Prostate gland (tissue), 2 donors: ENCODE results near the gene VSTM2B. TPM values are rescaled to one million over a fixed set of nuclear protein-coding genes. Genes with fewer than 3 reads are reported as not detected.
A peak's percentile ranks its signal among the peaks of the same experiment; 100 is the strongest.

Source experiments
- DNase-seq: peaks from one replicate; pipeline ENCODE4 v3.0.0-alpha.2; 2019; ENCODE audit warnings: low spot score
- H3K27ac ChIP-seq, 2 donors: fragments of 200-600 bp; sonication (generic); 2 replicates each; pipeline ENCODE4 v1.5.1; 2017 to 2019
- H3K27me3 ChIP-seq: fragments of 200-600 bp; sonication (generic); replicated peaks from 2 replicates; pipeline ENCODE4 v1.5.1; 2019; ENCODE audit not compliant: insufficient read depth
- H3K36me3 ChIP-seq, 2 donors: fragments of 200-600 bp; sonication (generic); 1 replicate in 1 of 2; 2 replicates in 1 of 2; pipeline versions ENCODE4 v1.5.1 to v1.8.1; 2017 to 2019
- H3K4me1 ChIP-seq: fragments of 200-600 bp; sonication (generic); replicated peaks from 2 replicates; pipeline ENCODE4 v1.5.1; 2019
- H3K4me3 ChIP-seq, 2 donors: fragments of 200-600 bp; sonication (generic); 2 replicates each; pipeline ENCODE4 v1.5.1; 2017 to 2019
- H3K9me3 ChIP-seq: fragments of 200-600 bp; sonication (generic); 2 replicates; pipeline ENCODE4 v1.5.1; 2017
- POLR2A ChIP-seq: fragments of 450-650 bp; IDR thresholded peaks from one replicate; pipeline ENCODE4 v1.6.1; 2016; ENCODE audit warnings: antibody characterized with exemption, mild to moderate bottlenecking
- POLR2AphosphoS5 ChIP-seq: sonication (generic); formaldehyde crosslinking; IDR thresholded peaks from one replicate; pipeline ENCODE4 v1.6.1; 2017; ENCODE audit warnings: antibody characterized with exemption
- WGBS: methylation state at CpG from one replicate; pipeline ENCODE4 v1.1.5; 2018; 5-methylcytosine and 5-hydroxymethylcytosine counted together
- intact Hi-C: fragments of 100-400 bp; cut with DNase I; formaldehyde crosslinking; loops from one replicate; pipeline ENCODE4 v1.14.2; 2022
- total RNA-seq, 2 donors: library from RNA; depleted of rRNA; stranded (reverse); fragments of >200 nt; gene quantifications; one replicate each; pipeline ENCODE4 v1.1.0, GENCODE V29; 2016
- TF ChIP-seq, protein P1 (sequence below), 4 experiments: fragments of 200-600 bp in 2 of 4; fragments of 450-650 bp in 2 of 4; sonication (generic) in 2 of 4; IDR thresholded peaks; 1 replicate in 3 of 4; 2 replicates in 1 of 4; pipeline ENCODE4 v1.5.1; 2016 to 2019; ENCODE audit warnings: antibody characterized with exemption in 4 of 4, mild to moderate bottlenecking in 2 of 4, moderate library complexity in 2 of 4

VSTM2B gene
- total RNA-seq, 2 donors from 2014 or later: not detected

DNA sequence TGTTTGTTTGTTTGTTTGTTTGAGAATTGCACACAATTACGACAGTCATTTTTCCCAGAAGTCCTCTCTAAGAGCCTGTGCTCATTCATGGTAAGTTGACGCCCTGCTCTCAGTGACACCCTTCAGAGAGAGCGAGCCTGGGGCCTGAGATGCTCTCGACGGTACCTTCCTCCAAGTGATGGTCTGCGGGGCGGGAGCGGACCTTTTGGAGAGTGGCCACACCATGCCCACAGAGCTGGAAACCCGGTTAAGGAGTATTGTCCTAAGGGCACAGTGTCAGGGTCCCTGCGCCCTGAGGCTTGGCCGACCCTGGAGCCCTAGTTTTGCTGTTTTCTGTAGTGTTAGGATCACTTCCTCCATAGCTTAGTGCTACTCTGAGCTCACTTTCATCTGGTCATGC lies 83.8 kb downstream of the VSTM2B start:
- DNase-seq: no peak
- 94% methylated on average over 11 of the region's 11 CpGs for WGBS
- no peaks in the 10 kb centered on the region for H3K9me3 ChIP-seq
- no peaks in the 10 kb centered on the region for H3K27me3 ChIP-seq
- H3K4me1 ChIP-seq: peaks cover 4% of the 10 kb centered on the region
- intact Hi-C loops: loop anchor here (2.0 to 10.0 kb wide), 3 partner anchors 53 to 235 kb away; no protein-coding TSS in a partner anchor
- TF ChIP-seq, protein P1, sequence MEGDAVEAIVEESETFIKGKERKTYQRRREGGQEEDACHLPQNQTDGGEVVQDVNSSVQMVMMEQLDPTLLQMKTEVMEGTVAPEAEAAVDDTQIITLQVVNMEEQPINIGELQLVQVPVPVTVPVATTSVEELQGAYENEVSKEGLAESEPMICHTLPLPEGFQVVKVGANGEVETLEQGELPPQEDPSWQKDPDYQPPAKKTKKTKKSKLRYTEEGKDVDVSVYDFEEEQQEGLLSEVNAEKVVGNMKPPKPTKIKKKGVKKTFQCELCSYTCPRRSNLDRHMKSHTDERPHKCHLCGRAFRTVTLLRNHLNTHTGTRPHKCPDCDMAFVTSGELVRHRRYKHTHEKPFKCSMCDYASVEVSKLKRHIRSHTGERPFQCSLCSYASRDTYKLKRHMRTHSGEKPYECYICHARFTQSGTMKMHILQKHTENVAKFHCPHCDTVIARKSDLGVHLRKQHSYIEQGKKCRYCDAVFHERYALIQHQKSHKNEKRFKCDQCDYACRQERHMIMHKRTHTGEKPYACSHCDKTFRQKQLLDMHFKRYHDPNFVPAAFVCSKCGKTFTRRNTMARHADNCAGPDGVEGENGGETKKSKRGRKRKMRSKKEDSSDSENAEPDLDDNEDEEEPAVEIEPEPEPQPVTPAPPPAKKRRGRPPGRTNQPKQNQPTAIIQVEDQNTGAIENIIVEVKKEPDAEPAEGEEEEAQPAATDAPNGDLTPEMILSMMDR (IDR thresholded peaks at IDR 0.05): no peak
- TF ChIP-seq POLR2AphosphoS5 (no peak), POLR2A (no peak)
- peaks cover 7 to 24% of the 10 kb centered on the region in 2 donors for H3K36me3 ChIP-seq
- H3K27ac ChIP-seq: no peak overlapping the region
- H3K4me3 ChIP-seq: no peak overlapping the region

GRCh38 chr19:29610213-29610573 lies 84.4 kb downstream of the VSTM2B start:
- Histone ChIP-seq H3K27ac (no peak overlapping the region), H3K36me3 (peaks cover 7 to 24% of the 10 kb centered on the region in 2 donors), H3K4me3 (no peak overlapping the region), H3K4me1 (peaks cover 2% of the 10 kb centered on the region), H3K9me3 (no peaks in the 10 kb centered on the region), H3K27me3 (no peaks in the 10 kb centered on the region)
- 85% methylated on average over 22 of the region's 22 CpGs for WGBS
- intact Hi-C loops: loop anchor here (2.0 to 5.0 kb wide), 2 partner anchors 52 to 85 kb away; no protein-coding TSS in a partner anchor
- DNase-seq: no peak
- TF ChIP-seq POLR2AphosphoS5: no peak
- TF ChIP-seq, protein P1 (IDR thresholded peaks at IDR 0.05): no peak
- TF ChIP-seq POLR2A: no peak

- H3K4me3 ChIP-seq: no peak overlapping the region
- TF ChIP-seq POLR2A: no peak
- TF ChIP-seq, protein P1 (IDR thresholded peaks at IDR 0.05): peak; percentile 61 to 89 (median 84)
- TF ChIP-seq POLR2AphosphoS5: peak; percentile 63
- no peaks in the 10 kb centered on the region for H3K27me3 ChIP-seq
- peak; percentile 79 for DNase-seq
- peaks cover 7 to 25% of the 10 kb centered on the region in 2 donors for H3K36me3 ChIP-seq
- no peaks in the 10 kb centered on the region for H3K4me1 ChIP-seq
- WGBS: 35% methylated on average over 19 of the region's 19 CpGs
- intact Hi-C loops: loop anchor here (2.0 to 5.0 kb wide), 2 partner anchors 52 to 84 kb away; no protein-coding TSS in a partner anchor
- no peaks in the 10 kb centered on the region for H3K9me3 ChIP-seq
- H3K27ac ChIP-seq: no peak overlapping the region
Measured at GRCh38 chr19:29610574-29611271, 84.9 kb downstream of the VSTM2B start.

GRCh38 chr19:29612121-29612520 lies 86.3 kb downstream of the VSTM2B start:
- Histone ChIP-seq H3K27ac (no peak overlapping the region), H3K27me3 (no peaks in the 10 kb centered on the region), H3K4me3 (no peak overlapping the region), H3K9me3 (no peaks in the 10 kb centered on the region), H3K4me1 (no peaks in the 10 kb centered on the region), H3K36me3 (peaks cover 7 to 30% of the 10 kb centered on the region in 2 donors)
- TF ChIP-seq POLR2AphosphoS5 (no peak), POLR2A (no peak)
- TF ChIP-seq, protein P1 (IDR thresholded peaks at IDR 0.05): no peak
- no peak for DNase-seq
- 95% methylated on average over 8 of the region's 9 CpGs for WGBS
- intact Hi-C loops: loop anchor here (5.0 kb wide), 1 partner anchor 50 kb away; no protein-coding TSS in a partner anchor
